Immature natural killer cell (primary cell): ENCODE measurements around the gene KLHL29. TPM values are rescaled to one million over a fixed set of nuclear protein-coding genes. Genes with fewer than 3 reads are reported as not detected.
"Not testable (repeated sequence)": the region's sequence is repeated elsewhere in the genome, so short reads cannot be mapped to it uniquely, and the experiment has no call there.

ENCODE experiments used
- DNase-seq, 3 donors: peaks; one replicate each; pipeline ENCODE4 v3.0.0; 2022; ENCODE audit warnings: mixed read lengths in 1 of 3
- H3K27ac Mint-ChIP-seq, 6 donors: one replicate each; pipeline ENCODE4 v1.8.0; 2020; ENCODE audit warnings: mixed read lengths in 6 of 6, mild to moderate bottlenecking in 5 of 6, inconsistent platforms in 4 of 6, moderate library complexity in 3 of 6
- H3K27me3 Mint-ChIP-seq, 3 donors: one replicate each; pipeline ENCODE4 v1.8.0; 2020 to 2021; ENCODE audit warnings: low read depth in 3 of 3, mild to moderate bottlenecking in 3 of 3, mixed read lengths in 3 of 3, moderate library complexity in 3 of 3, inconsistent platforms in 1 of 3
- H3K36me3 Mint-ChIP-seq, 3 donors: one replicate each; pipeline ENCODE4 v1.8.0; 2020; ENCODE audit warnings: mixed read lengths in 3 of 3, inconsistent platforms in 2 of 3, mild to moderate bottlenecking in 2 of 3
- H3K4me1 Mint-ChIP-seq, 2 donors: one replicate each; pipeline ENCODE4 v1.8.0; 2020; ENCODE audit warnings: inconsistent platforms in 2 of 2, mild to moderate bottlenecking in 2 of 2, mixed read lengths in 2 of 2, moderate library complexity in 1 of 2
- H3K4me3 Mint-ChIP-seq, 5 donors: one replicate each; pipeline ENCODE4 v1.8.0; 2020; ENCODE audit warnings: mild to moderate bottlenecking in 5 of 5, mixed read lengths in 5 of 5, inconsistent platforms in 3 of 5, moderate library complexity in 3 of 5
- H3K9me3 Mint-ChIP-seq, 6 donors: one replicate each; pipeline ENCODE4 v1.8.0; 2020; ENCODE audit warnings: mild to moderate bottlenecking in 6 of 6, mixed read lengths in 6 of 6, inconsistent platforms in 4 of 6, moderate library complexity in 3 of 6
- polyA plus RNA-seq, 3 donors: library from polyadenylated mRNA; unstranded; fragments of 300-500 nt; fragmentation: Illumina TruSeq; gene quantifications; one replicate each; pipeline ENCODE4 v1.2.3, GENCODE V29; 2021

Gene KLHL29
- polyA plus RNA-seq, 3 donors from 2014 or later = 0.02 to 0.41 TPM; not detected in 1

- not testable (repeated sequence) for DNase-seq, H3K4me3 Mint-ChIP-seq
These were observed 6.3 kb downstream of the KLHL29 start for GRCh38 chr2:23391237-23391736.

GRCh38 chr2:23393722-23394121, 8.7 kb downstream of the KLHL29 start:
- no peaks in the 10 kb centered on the region for H3K36me3 Mint-ChIP-seq
- H3K27me3 Mint-ChIP-seq = peaks cover 9 to 13% (median 13%) of the 10 kb centered on the region in 3 donors
- no peaks in the 10 kb centered on the region for H3K4me1 Mint-ChIP-seq
- no peak overlapping the region for H3K27ac Mint-ChIP-seq
- H3K4me3 Mint-ChIP-seq = no peak overlapping the region
- DNase-seq = no peak
- no peaks in the 10 kb centered on the region for H3K9me3 Mint-ChIP-seq

More at GRCh38 chr2:23391237-23391736, 6.3 kb downstream of the KLHL29 start:
- not testable (repeated sequence) for H3K4me1 Mint-ChIP-seq, H3K9me3 Mint-ChIP-seq, H3K27ac Mint-ChIP-seq, H3K36me3 Mint-ChIP-seq
- H3K27me3 Mint-ChIP-seq = peaks cover 13 to 24% (median 20%) of the 10 kb centered on the region in 3 donors

GRCh38 chr2:23394700-23395099, 9.7 kb downstream of the KLHL29 start:
- no peaks in the 10 kb centered on the region for H3K4me1 Mint-ChIP-seq
- no peak overlapping the region for H3K4me3 Mint-ChIP-seq
- H3K9me3 Mint-ChIP-seq = no peaks in the 10 kb centered on the region
- H3K36me3 Mint-ChIP-seq = no peaks in the 10 kb centered on the region
- DNase-seq = no peak
- no peak overlapping the region for H3K27ac Mint-ChIP-seq
- H3K27me3 Mint-ChIP-seq = peaks cover 9 to 10% (median 9%) of the 10 kb centered on the region in 3 donors

DNA sequence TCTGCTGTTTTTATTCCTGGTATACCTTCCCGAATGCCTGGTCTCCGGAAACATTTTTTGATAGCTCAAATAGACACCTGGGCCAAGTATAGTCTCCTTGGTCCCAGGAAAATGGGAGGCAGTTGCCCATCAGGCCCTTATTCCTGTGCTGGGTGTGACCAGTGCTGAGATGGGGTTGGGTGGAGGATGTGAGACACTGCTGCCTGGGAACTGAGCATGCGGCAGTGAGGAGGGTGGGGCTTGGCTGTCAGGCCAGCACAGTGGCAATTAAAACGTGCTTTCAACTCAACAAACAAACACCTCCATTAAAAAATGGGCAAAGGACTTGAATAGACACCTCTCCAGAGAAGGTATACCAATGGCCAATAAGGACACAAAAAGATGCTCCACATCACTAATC, 12.5 kb downstream of the KLHL29 start:
- Mint-ChIP-seq H3K27ac (no peak overlapping the region), H3K9me3 (no peaks in the 10 kb centered on the region), H3K4me1 (no peaks in the 10 kb centered on the region), H3K4me3 (no peak overlapping the region), H3K27me3 (peaks cover 5 to 6% (median 6%) of the 10 kb centered on the region in 3 donors), H3K36me3 (no peaks in the 10 kb centered on the region)
- DNase-seq = no peak

DNA sequence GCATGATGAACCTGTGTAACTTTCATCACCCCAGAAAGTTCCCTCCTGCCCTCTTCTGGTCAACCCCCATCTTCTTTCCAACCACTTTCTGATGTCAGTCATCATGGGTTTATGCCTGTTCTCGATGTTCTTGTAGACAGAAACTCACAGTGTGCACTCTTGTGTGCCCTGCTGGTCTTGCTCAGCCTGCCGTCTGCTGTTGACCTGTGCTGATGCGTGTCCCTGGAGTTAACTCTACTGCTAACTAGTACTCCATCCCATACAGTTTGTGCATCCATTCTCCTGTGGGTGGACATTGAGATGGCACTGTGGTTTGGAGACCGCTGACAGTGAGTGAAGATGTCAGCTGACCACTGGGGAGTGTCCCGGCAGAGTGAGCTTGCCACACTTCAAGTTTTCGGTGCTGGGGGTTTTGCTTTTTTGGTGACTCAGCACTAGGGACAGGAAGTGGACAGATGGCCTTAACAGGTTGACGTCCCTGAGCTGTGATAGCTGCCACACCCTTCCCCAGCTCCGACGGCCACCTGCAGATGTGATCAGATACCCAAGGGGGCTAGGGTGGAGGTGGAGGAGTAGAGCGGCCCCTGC, 14.8 kb downstream of the KLHL29 start:
- Mint-ChIP-seq H3K36me3 (no peaks in the 10 kb centered on the region), H3K4me3 (no peak overlapping the region), H3K27ac (no peak overlapping the region), H3K4me1 (peaks cover 0 to 7% of the 10 kb centered on the region in 2 donors), H3K27me3 (peaks cover 0 to 5% (median 3%) of the 10 kb centered on the region in 3 donors), H3K9me3 (no peaks in the 10 kb centered on the region)
- no peak for DNase-seq

DNA sequence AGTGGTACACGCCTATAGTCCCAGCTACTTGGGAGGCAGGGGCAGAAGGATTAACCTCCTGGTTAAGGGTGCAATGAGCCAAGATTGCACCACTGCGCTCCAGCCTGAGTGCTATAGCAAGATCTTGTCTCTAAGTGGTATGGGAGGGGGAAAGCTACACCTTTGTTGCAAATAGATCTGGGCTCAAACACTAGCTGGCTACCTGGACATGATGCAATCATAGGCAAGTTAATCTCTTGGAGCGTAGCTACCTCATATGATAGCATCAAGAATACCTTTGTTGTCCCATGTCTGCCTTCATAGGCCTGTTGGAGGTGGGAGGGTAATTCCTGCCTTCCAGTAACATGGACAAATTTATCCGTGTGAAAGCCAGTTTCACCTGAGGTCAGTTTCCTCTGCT, 15.7 kb downstream of the KLHL29 start:
- H3K27me3 Mint-ChIP-seq = peaks cover 0 to 9% (median 3%) of the 10 kb centered on the region in 3 donors
- peaks cover 0 to 7% of the 10 kb centered on the region in 2 donors for H3K4me1 Mint-ChIP-seq
- H3K36me3 Mint-ChIP-seq = no peaks in the 10 kb centered on the region
- H3K4me3 Mint-ChIP-seq = no peak overlapping the region
- no peak overlapping the region for H3K27ac Mint-ChIP-seq
- H3K9me3 Mint-ChIP-seq = no peaks in the 10 kb centered on the region
- DNase-seq = no peak

- DNase-seq = no peak
- Mint-ChIP-seq H3K27ac (no peak overlapping the region), H3K36me3 (no peaks in the 10 kb centered on the region), H3K4me3 (no peak overlapping the region), H3K27me3 (peaks cover 0 to 10% (median 3%) of the 10 kb centered on the region in 3 donors), H3K9me3 (no peaks in the 10 kb centered on the region), H3K4me1 (peaks cover 0 to 7% of the 10 kb centered on the region in 2 donors)
These were observed 16.6 kb downstream of the KLHL29 start for GRCh38 chr2:23401427-23402204.

DNA sequence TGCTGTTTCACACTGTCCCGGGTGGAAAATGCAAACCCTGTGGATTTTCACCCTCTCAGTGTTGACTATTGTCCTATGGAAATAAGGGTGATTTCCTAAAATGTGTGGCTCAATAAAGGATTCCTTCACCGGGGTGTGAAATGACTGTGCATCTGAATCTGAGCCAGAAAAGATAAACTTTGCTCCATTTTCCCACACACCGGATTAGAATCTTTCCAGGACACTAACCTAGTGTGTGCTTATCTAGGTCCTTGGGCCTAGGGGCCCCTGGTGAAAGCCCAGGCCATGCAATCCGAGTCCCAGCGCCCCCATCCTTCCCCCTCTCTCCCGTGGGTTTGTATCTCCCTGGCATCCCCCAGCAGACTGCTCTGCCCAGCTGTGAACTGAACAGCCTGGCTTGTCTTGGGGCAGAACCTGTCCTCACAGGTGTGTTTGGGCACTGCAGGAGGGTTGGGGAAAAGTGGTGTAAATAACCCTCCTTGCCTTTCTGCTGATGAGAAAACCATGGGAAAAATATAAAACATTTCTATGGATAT, 17.3 kb downstream of the KLHL29 start:
- H3K27ac Mint-ChIP-seq = no peak overlapping the region
- no peak for DNase-seq
- peaks cover 0 to 10% (median 3%) of the 10 kb centered on the region in 3 donors for H3K27me3 Mint-ChIP-seq
- no peaks in the 10 kb centered on the region for H3K9me3 Mint-ChIP-seq
- peaks cover 0 to 7% of the 10 kb centered on the region in 2 donors for H3K4me1 Mint-ChIP-seq
- no peaks in the 10 kb centered on the region for H3K36me3 Mint-ChIP-seq
- no peak overlapping the region for H3K4me3 Mint-ChIP-seq

DNA sequence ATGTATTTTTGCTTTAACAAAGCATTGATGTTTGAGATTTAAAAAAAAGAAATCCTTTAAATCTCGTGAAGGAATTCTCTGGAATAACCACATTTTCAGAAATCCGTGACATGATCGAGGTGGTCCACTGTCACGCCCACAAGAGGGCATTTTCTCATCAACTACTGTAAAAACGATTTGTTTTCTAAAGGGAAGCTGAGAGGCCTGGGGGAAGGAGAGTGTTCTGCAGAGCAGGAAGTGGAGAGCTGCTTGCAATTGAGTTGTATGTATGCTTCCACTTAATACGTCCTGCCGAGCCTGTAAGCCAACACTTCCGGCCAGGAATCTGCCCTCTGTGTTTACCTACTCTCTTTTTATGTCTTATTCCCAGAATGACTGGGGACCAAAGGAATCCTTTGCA, 19.4 kb downstream of the KLHL29 start:
- H3K27me3 Mint-ChIP-seq = peaks cover 0 to 12% (median 3%) of the 10 kb centered on the region in 3 donors
- DNase-seq = no peak

GRCh38 chr2:23409248-23409647, 24.3 kb downstream of the KLHL29 start:
- no peak overlapping the region for H3K4me3 Mint-ChIP-seq
- peaks cover 0 to 2% (median 0%) of the 10 kb centered on the region in 6 donors for H3K9me3 Mint-ChIP-seq
- peaks cover 3 to 7% (median 6%) of the 10 kb centered on the region in 3 donors for H3K27me3 Mint-ChIP-seq
- no peak for DNase-seq
- no peak overlapping the region for H3K27ac Mint-ChIP-seq
- H3K4me1 Mint-ChIP-seq = peaks cover 0 to 2% of the 10 kb centered on the region in 2 donors
- no peaks in the 10 kb centered on the region for H3K36me3 Mint-ChIP-seq

More for the DNA sequence above, 19.4 kb downstream of the KLHL29 start:
- peaks cover 0 to 7% of the 10 kb centered on the region in 2 donors for H3K4me1 Mint-ChIP-seq
- no peak overlapping the region for H3K4me3 Mint-ChIP-seq
- H3K36me3 Mint-ChIP-seq = no peaks in the 10 kb centered on the region
- no peaks in the 10 kb centered on the region for H3K9me3 Mint-ChIP-seq
- H3K27ac Mint-ChIP-seq = no peak overlapping the region

DNA sequence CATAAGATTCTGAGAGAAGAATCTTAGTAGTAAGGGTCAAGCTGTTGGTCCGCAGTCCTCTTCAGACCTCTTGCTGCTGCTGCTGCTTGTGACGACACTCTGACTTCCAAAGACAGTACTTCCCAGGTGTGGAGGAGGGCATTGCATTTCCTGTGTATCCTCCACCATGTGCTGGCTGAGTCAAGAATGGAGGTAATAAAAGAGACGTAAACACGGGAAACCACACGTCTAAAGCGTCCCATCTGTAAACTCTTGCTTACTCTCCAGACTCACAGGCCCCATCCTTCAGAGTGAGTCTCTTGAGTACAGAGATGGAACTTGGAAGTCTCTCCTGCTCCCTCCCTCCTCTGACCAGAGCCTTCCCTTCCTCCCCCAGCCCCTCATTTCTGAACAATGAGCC, 25.6 kb downstream of the KLHL29 start:
- peaks cover 4 to 6% (median 4%) of the 10 kb centered on the region in 3 donors for H3K27me3 Mint-ChIP-seq
- no peaks in the 10 kb centered on the region for H3K4me1 Mint-ChIP-seq
- peaks cover 0 to 2% (median 0%) of the 10 kb centered on the region in 6 donors for H3K9me3 Mint-ChIP-seq
- H3K27ac Mint-ChIP-seq = no peak overlapping the region
- H3K4me3 Mint-ChIP-seq = no peak overlapping the region
- no peak for DNase-seq
- no peaks in the 10 kb centered on the region for H3K36me3 Mint-ChIP-seq

DNA sequence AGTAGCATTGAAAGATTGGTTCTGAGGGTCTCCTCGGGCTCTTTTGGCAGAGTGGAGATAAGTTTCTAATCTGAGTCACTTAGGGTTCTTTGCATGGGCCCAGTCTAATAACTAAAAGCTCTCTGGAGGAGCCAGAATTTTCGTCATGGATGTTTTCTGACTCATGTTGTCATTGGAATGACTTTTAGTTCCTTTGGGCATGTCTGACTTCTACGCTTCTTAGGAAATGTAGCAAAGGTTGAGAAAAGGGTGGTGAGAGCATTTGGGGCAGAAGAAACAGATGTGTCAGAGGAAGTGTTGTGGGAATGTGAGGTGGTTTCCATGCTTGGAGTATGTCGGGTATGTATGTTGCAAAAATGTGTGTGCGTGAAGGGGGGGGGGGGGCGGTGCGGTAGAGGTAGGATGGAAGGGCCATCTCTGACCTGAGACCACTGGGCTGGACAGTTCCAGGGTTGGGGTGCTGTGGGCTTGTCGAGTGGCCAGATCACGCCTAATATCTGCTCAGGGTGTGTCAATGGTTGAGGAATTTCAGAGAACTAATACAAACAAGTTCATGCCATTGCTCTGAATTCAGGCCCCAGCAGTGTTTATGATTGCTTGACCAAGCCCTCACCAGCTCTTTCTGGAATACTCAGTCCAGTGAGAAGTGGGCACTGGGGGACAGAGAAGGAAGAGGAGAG, 26.9 kb downstream of the KLHL29 start:
- no peak for DNase-seq
- Mint-ChIP-seq H3K27me3 (peaks cover 2 to 6% (median 4%) of the 10 kb centered on the region in 3 donors), H3K4me3 (no peak overlapping the region), H3K9me3 (peaks cover 0 to 2% (median 0%) of the 10 kb centered on the region in 6 donors), H3K36me3 (no peaks in the 10 kb centered on the region), H3K4me1 (no peaks in the 10 kb centered on the region), H3K27ac (no peak overlapping the region)

DNA sequence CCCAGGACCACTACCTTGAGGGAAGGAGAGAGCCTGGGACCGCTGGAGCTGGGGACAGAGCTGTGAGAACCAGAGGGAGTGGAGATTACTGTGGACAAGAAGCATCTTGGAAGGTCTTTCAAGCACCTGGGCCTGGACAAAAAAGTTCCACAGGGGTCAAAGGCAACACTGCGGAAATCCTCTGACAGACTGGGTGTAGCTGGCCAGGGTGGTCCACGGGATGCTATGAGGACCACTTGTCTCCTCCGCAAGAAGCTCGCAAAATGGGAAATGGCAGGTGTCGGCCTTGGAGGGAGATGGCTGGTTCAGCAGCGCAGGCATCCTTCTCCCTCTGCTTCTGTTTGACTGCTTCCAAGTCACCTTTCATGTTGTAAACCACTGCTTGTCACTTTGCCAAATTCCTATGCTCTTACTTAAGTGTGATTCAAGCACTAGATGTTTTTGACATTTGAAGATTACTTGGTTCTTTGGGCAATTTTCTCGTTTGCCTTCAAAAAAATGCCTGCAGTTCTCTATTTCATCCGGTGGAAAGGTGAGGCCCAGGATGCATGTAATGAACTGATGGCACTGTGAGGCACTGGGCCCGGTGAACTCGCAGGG, 27.7 kb downstream of the KLHL29 start:
- Mint-ChIP-seq H3K27ac (no peak overlapping the region), H3K36me3 (no peaks in the 10 kb centered on the region)

More for the DNA sequence above, 27.7 kb downstream of the KLHL29 start:
- H3K27me3 Mint-ChIP-seq = peaks cover 2 to 6% (median 4%) of the 10 kb centered on the region in 3 donors
- H3K9me3 Mint-ChIP-seq = peaks cover 0 to 2% (median 0%) of the 10 kb centered on the region in 6 donors
- no peak overlapping the region for H3K4me3 Mint-ChIP-seq
- DNase-seq = no peak
- no peaks in the 10 kb centered on the region for H3K4me1 Mint-ChIP-seq
